Measurements from ENCODE around the gene LMBRD1.

GRCh38 chr6:69846312-69846711, 49.5 kb upstream of the LMBRD1 start:
- TF ChIP-seq CTCF (IDR thresholded peaks at IDR 0.05), result no peak
- no peak for TF ChIP-seq EP300 (IDR thresholded peaks at IDR 0.05)
